ENCODE data around the gene RUNDC3A. TPM values are rescaled to one million over a fixed set of nuclear protein-coding genes. Genes with fewer than 3 reads are reported as not detected.

Gene RUNDC3A
- total and polyA plus RNA-seq, 2 of the 13 experiments (the other 11 are each of a cell fraction or from before 2014, with no cell fraction given), result 0.25 TPM; not detected in 1

DNA sequence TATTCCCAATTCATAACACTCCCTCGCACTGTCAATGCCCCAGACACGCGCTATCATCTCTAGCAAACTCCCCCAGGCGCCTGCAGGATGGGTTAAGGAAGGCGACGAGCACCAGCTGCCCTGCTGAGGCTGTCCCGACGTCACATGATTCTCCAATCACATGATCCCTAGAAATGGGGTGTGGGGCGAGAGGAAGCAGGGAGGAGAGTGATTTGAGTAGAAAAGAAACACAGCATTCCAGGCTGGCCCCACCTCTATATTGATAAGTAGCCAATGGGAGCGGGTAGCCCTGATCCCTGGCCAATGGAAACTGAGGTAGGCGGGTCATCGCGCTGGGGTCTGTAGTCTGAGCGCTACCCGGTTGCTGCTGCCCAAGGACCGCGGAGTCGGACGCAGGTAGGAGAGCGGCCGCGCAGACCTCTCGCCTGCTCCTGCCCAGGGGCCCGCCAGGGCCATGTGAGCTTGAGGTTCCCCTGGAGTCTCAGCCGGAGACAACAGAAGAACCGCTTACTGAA is 36.6 kb downstream of the RUNDC3A start, which contains the start of gene GRN (continued):
- TF ChIP-seq ZNF616 (CRISPR knock-in tag; IDR thresholded peaks at IDR 0.05; ENCODE audit: low read depth) (0 out of 2 replicates have a peak, but pooled peaks have one; percentile 34), KLF6 (CRISPR knock-in tag; IDR thresholded peaks at IDR 0.05) (peak; percentile 55; the same call in 1 of the 2 replicates), HMG20B (CRISPR knock-in tag; conservative IDR thresholded peaks at IDR 0.05) (peak; percentile 76), SOX13 (IDR thresholded peaks at IDR 0.05) (no peak), SOX13 (CRISPR knock-in tag; conservative IDR thresholded peaks at IDR 0.05 in 1 of 2, IDR thresholded peaks at IDR 0.05 in 1 of 2) (peak in 1 of 2 experiments; percentile 49; a peak in 2 of 4 replicates), HCFC1 (IDR thresholded peaks at IDR 0.05; ENCODE audit: low read depth, low read length) (peak; percentile 56; the same call in 1 of the 2 replicates), NRL (CRISPR knock-in tag; IDR thresholded peaks at IDR 0.05; ENCODE audit: borderline replicate concordance) (no peak), THAP11 (CRISPR knock-in tag; IDR thresholded peaks at IDR 0.05) (peak; percentile 89), ZNF24 (IDR thresholded peaks at IDR 0.05) (no peak), SP5 (CRISPR knock-in tag; IDR thresholded peaks at IDR 0.05; ENCODE audit: borderline replicate concordance, low read depth) (peak; percentile 60; the same call in 1 of the 2 replicates), ZKSCAN8 (CRISPR knock-in tag; IDR thresholded peaks at IDR 0.05; ENCODE audit: borderline replicate concordance) (peak; percentile 50; the same call in 1 of the 2 replicates), ZNF615 (CRISPR knock-in tag; IDR thresholded peaks at IDR 0.05; ENCODE audit: borderline replicate concordance) (no peak; the same call in 1 of the 2 replicates), MZF1 (CRISPR knock-in tag; IDR thresholded peaks at IDR 0.05; ENCODE audit: borderline replicate concordance) (no peak), KAT7 (CRISPR knock-in tag; IDR thresholded peaks at IDR 0.05; ENCODE audit: borderline replicate concordance) (peak; percentile 60; the same call in 1 of the 2 replicates), ATF7 (IDR thresholded peaks at IDR 0.05) (no peak), ATF7 (CRISPR knock-in tag; IDR thresholded peaks at IDR 0.05) (0 out of 2 replicates have a peak, but pooled peaks have one; percentile 15), SAP130 (CRISPR knock-in tag; IDR thresholded peaks at IDR 0.05; ENCODE audit: low read depth) (peak; percentile 100), ZNF780A (CRISPR knock-in tag; IDR thresholded peaks at IDR 0.05) (no peak), ZNF331 (CRISPR knock-in tag; IDR thresholded peaks at IDR 0.05) (peak; percentile 84; the same call in 1 of the 2 replicates), ZBTB4 (CRISPR knock-in tag; IDR thresholded peaks at IDR 0.05; ENCODE audit: borderline replicate concordance) (0 out of 2 replicates have a peak, but pooled peaks have one; percentile 15), ZFP1 (CRISPR knock-in tag; IDR thresholded peaks at IDR 0.05) (0 out of 2 replicates have a peak, but pooled peaks have one; percentile 75), SMARCC2 (IDR thresholded peaks at IDR 0.05) (no peak), SP1 (IDR thresholded peaks at IDR 0.05) (no peak), SP1 (CRISPR knock-in tag; IDR thresholded peaks at IDR 0.05) (peak; percentile 83), REL (CRISPR knock-in tag; conservative IDR thresholded peaks at IDR 0.05) (no peak), FOXA1 (IDR thresholded peaks at IDR 0.05) (no peak), FOXA1 (CRISPR knock-in tag; IDR thresholded peaks at IDR 0.05) (no peak), RCOR2 (CRISPR knock-in tag; IDR thresholded peaks at IDR 0.05) (0 out of 2 replicates have a peak, but pooled peaks have one; percentile 35)
- TF ChIP-seq, protein P1, sequence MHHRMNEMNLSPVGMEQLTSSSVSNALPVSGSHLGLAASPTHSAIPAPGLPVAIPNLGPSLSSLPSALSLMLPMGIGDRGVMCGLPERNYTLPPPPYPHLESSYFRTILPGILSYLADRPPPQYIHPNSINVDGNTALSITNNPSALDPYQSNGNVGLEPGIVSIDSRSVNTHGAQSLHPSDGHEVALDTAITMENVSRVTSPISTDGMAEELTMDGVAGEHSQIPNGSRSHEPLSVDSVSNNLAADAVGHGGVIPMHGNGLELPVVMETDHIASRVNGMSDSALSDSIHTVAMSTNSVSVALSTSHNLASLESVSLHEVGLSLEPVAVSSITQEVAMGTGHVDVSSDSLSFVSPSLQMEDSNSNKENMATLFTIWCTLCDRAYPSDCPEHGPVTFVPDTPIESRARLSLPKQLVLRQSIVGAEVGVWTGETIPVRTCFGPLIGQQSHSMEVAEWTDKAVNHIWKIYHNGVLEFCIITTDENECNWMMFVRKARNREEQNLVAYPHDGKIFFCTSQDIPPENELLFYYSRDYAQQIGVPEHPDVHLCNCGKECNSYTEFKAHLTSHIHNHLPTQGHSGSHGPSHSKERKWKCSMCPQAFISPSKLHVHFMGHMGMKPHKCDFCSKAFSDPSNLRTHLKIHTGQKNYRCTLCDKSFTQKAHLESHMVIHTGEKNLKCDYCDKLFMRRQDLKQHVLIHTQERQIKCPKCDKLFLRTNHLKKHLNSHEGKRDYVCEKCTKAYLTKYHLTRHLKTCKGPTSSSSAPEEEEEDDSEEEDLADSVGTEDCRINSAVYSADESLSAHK (CRISPR knock-in tag; IDR thresholded peaks at IDR 0.05; ENCODE audit: borderline replicate concordance), result peak; percentile 22; the same call in 1 of the 2 replicates
